Astrocyte (in vitro differentiated cells and primary cell): ENCODE measurements around the gene FAHD2A. TPM values are rescaled to one million over a fixed set of nuclear protein-coding genes. Genes with fewer than 3 reads are reported as not detected.

Source experiments
- DNase-seq: peaks from one replicate; pipeline ENCODE4 v3.0.0-alpha.2; 2010; ENCODE audit warnings: low read depth
- FAIRE-seq: peaks from 2 replicates; lab custom pipeline; 2011; peaks lifted over from hg19 to GRCh38; lab: Jason Lieb, UNC
- H2AFZ ChIP-seq: 2 replicates; pipeline ENCODE4 v1.6.0; 2012; ENCODE audit warnings: low read depth, low read length, inconsistent platforms
- H3K27ac ChIP-seq: 2 replicates; pipeline ENCODE4 v1.5.1; 2011; ENCODE audit warnings: low read depth, low read length, inconsistent platforms
- H3K27me3 ChIP-seq: 2 replicates; pipeline ENCODE4 v1.6.0; 2011; ENCODE audit warnings: low read length, inconsistent platforms; ENCODE audit not compliant: insufficient read depth
- H3K36me3 ChIP-seq: 2 replicates; pipeline ENCODE4 v1.5.1; 2011; ENCODE audit warnings: low read length, inconsistent platforms; ENCODE audit not compliant: insufficient read depth
- H3K4me1 ChIP-seq: 2 replicates; pipeline ENCODE4 v1.5.1; 2011; ENCODE audit warnings: low read length, inconsistent platforms; ENCODE audit not compliant: insufficient read depth
- H3K4me2 ChIP-seq: 2 replicates; pipeline ENCODE4 v1.6.0; 2012; ENCODE audit warnings: low read length, inconsistent platforms
- H3K4me3 ChIP-seq: 2 replicates; pipeline ENCODE4 v1.5.1; 2011; ENCODE audit warnings: low read depth, mild to moderate bottlenecking, low read length, inconsistent platforms; ENCODE audit not compliant: insufficient read depth
- H3K79me2 ChIP-seq: 2 replicates; pipeline ENCODE4 v1.6.0; 2012; ENCODE audit warnings: mild to moderate bottlenecking, low read length, inconsistent platforms; ENCODE audit not compliant: insufficient read depth
- H3K9ac ChIP-seq: 2 replicates; pipeline ENCODE4 v1.6.0; 2012; ENCODE audit warnings: mild to moderate bottlenecking, low read length, inconsistent platforms
- H3K9me3 ChIP-seq: 2 replicates; pipeline ENCODE4 v1.5.1; 2012; ENCODE audit warnings: low read depth, mild to moderate bottlenecking, low read length, inconsistent platforms; ENCODE audit not compliant: insufficient read depth
- H4K20me1 ChIP-seq: 2 replicates; pipeline ENCODE4 v1.6.0; 2012; ENCODE audit warnings: low read length, inconsistent platforms; ENCODE audit not compliant: insufficient read depth
- H3K27ac Mint-ChIP-seq: one replicate; pipeline ENCODE4 v1.8.0; 2021; ENCODE audit warnings: mild to moderate bottlenecking, mixed read lengths; ENCODE audit not compliant: unreplicated experiment
- H3K27me3 Mint-ChIP-seq: one replicate; pipeline ENCODE4 v1.8.0; 2021; ENCODE audit warnings: low read depth, mixed read lengths; ENCODE audit not compliant: unreplicated experiment
- H3K36me3 Mint-ChIP-seq: one replicate; pipeline ENCODE4 v1.8.0; 2021; ENCODE audit warnings: low read depth, mixed read lengths; ENCODE audit not compliant: unreplicated experiment
- H3K4me1 Mint-ChIP-seq: one replicate; pipeline ENCODE4 v1.8.0; 2021; ENCODE audit warnings: low read depth, mixed read lengths; ENCODE audit not compliant: unreplicated experiment
- H3K4me3 Mint-ChIP-seq: one replicate; pipeline ENCODE4 v1.8.0; 2021; ENCODE audit warnings: mild to moderate bottlenecking, moderate library complexity, mixed read lengths; ENCODE audit not compliant: unreplicated experiment
- H3K9me3 Mint-ChIP-seq: one replicate; pipeline ENCODE4 v1.8.0; 2021; ENCODE audit warnings: mild to moderate bottlenecking, mixed read lengths; ENCODE audit not compliant: unreplicated experiment
- EZH2 ChIP-seq: IDR thresholded peaks from 2 replicates; pipeline ENCODE4 v1.6.1; 2012; ENCODE audit warnings: mild to moderate bottlenecking, low read length, inconsistent platforms; ENCODE audit not compliant: insufficient read depth
- total RNA-seq: library from RNA; stranded (reverse); gene quantifications from 2 replicates; pipeline ENCODE4 v1.2.1, GENCODE V29; 2021
- TF ChIP-seq, protein P1 (sequence below): IDR thresholded peaks from 2 replicates; pipeline ENCODE4 v1.5.1; 2011; ENCODE audit warnings: low read depth, mild to moderate bottlenecking, inconsistent platforms, low read length, moderate library complexity; ENCODE audit not compliant: insufficient read depth

FAHD2A gene
- total RNA-seq, 1 donor from 2014 or later: 21.9 TPM

DNA sequence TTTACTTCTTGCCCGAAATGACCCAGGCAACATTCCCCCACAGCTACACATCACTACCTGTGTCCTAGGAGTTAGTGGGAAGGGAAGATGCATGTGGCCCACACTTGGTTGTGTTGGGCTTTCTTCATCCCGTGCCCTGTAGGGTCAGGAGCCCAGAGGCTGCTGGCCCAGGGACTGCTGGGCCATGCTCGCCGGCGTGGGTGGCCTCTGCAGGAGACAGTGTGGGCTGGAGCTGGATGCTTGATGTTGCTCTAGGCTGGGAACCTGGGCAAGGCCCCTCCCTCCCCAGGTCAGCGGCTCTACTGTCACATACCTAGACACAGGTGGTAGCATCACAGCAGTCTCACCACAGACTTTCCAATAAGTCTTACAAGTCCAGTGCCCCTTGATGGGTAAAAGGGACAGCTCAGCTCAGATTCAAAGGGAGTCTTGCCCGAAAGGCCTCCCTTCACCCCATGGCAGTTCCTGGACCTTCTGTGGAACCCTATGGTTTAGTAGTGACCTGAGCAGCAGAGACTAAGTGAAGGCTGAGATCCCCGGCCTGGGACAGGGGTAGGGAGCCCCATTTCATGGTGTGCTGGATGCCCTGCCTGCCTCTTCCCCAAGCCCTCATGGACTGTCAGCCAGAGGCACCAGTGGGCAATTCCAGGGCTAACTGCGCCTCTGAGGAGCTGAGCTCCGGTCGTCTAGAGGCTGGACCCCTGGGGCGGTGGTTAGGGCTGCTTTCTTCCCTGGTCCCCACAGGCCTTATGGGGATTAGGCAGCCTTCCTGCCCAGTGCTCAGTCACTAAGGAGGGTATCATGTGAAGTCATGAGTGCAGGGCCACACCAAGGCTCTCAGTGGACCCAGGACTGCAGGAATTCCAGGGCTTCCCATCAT lies 45.4 kb upstream of the FAHD2A start:
- peaks cover 2% of the 10 kb centered on the region for H3K36me3 Mint-ChIP-seq
- no peak overlapping the region for H3K4me3 Mint-ChIP-seq
- Histone ChIP-seq H3K4me1 (peaks cover 6% of the 10 kb centered on the region), H2AFZ (no peak overlapping the region), H3K9me3 (peaks cover 3% of the 10 kb centered on the region), H3K36me3 (no peaks in the 10 kb centered on the region), H3K4me3 (no peak overlapping the region), H3K27ac (no peak overlapping the region), H4K20me1 (no peaks in the 10 kb centered on the region), H3K27me3 (no peaks in the 10 kb centered on the region), H3K9ac (no peak overlapping the region), H3K79me2 (no peaks in the 10 kb centered on the region), H3K4me2 (no peak overlapping the region)
- H3K4me1 Mint-ChIP-seq: peaks cover 6% of the 10 kb centered on the region
- peaks cover 41% of the 10 kb centered on the region for H3K27me3 Mint-ChIP-seq
- no peak for DNase-seq
- no peak overlapping the region for H3K27ac Mint-ChIP-seq
- TF ChIP-seq, protein P1, sequence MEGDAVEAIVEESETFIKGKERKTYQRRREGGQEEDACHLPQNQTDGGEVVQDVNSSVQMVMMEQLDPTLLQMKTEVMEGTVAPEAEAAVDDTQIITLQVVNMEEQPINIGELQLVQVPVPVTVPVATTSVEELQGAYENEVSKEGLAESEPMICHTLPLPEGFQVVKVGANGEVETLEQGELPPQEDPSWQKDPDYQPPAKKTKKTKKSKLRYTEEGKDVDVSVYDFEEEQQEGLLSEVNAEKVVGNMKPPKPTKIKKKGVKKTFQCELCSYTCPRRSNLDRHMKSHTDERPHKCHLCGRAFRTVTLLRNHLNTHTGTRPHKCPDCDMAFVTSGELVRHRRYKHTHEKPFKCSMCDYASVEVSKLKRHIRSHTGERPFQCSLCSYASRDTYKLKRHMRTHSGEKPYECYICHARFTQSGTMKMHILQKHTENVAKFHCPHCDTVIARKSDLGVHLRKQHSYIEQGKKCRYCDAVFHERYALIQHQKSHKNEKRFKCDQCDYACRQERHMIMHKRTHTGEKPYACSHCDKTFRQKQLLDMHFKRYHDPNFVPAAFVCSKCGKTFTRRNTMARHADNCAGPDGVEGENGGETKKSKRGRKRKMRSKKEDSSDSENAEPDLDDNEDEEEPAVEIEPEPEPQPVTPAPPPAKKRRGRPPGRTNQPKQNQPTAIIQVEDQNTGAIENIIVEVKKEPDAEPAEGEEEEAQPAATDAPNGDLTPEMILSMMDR: no peak
- TF ChIP-seq EZH2: no peak
- H3K9me3 Mint-ChIP-seq: peaks cover 16% of the 10 kb centered on the region
- FAIRE-seq: no peak

DNA sequence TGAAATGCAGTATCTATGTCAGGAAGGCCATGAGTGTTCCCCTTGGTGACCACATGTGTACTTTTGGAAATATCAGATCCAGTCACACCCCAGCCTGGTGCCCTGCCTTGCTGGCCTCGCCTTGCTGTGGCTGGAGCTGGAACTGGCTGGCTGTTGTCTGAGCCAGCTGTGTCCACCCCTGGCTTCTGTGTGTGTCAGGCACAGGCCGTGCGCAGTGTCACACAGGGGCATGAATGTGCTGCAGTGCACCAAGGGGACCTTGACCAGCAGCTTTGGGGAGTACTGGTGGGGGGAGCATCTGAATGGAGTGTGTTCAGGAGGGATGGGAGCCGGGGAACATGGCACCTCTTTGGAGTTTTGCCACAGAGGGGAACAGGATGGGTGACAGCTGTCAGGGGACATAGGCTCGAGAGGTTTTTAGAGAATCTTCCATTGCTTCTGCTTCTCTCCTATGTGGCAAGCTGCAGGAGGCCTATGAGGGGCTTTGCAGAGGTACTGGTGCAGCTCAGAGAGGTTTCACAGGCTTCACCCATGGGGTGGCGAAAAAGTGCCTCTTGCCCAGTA lies 44.7 kb upstream of the FAHD2A start:
- H3K36me3 ChIP-seq: no peaks in the 10 kb centered on the region
- no peak overlapping the region for H3K9ac ChIP-seq
- DNase-seq (no peak), FAIRE-seq (no peak)
- peaks cover 3% of the 10 kb centered on the region for H3K9me3 ChIP-seq
- Mint-ChIP-seq H3K27me3 (peaks cover 40% of the 10 kb centered on the region), H3K4me3 (no peak overlapping the region), H3K9me3 (peaks cover 16% of the 10 kb centered on the region), H3K4me1 (peaks cover 6% of the 10 kb centered on the region), H3K36me3 (peaks cover 2% of the 10 kb centered on the region), H3K27ac (no peak overlapping the region)
- peaks cover 6% of the 10 kb centered on the region for H3K4me1 ChIP-seq
- TF ChIP-seq, protein P1: no peak
- no peak for TF ChIP-seq EZH2
- H4K20me1 ChIP-seq: no peaks in the 10 kb centered on the region
- H3K4me2 ChIP-seq: no peak overlapping the region
- no peaks in the 10 kb centered on the region for H3K27me3 ChIP-seq
- no peak overlapping the region for H3K27ac ChIP-seq
- H2AFZ ChIP-seq: no peak overlapping the region
- no peaks in the 10 kb centered on the region for H3K79me2 ChIP-seq
- no peak overlapping the region for H3K4me3 ChIP-seq
